ENCODE data around the gene STK11IP. TPM values are rescaled to one million over a fixed set of nuclear protein-coding genes. Genes with fewer than 3 reads are reported as not detected.

STK11IP gene
- total RNA-seq, 2 donors from 2014 or later: 25.4 to 42.7 TPM

GRCh38 chr2:219595256-219595655 is 2.4 kb upstream of the STK11IP start:
- H3K27ac ChIP-seq: no peak overlapping the region
- no peaks in the 10 kb centered on the region for H3K9me3 ChIP-seq
- no peaks in the 10 kb centered on the region for H3K27me3 ChIP-seq
- no peaks in the 10 kb centered on the region for H3K36me3 ChIP-seq
- intact Hi-C loops (cut with DNase I): no loop called here
- no peak overlapping the region for H3K9ac ChIP-seq (ENCODE audit: low read depth in 2 of 2, low read length in 2 of 2)
- no peak for DNase-seq
- no peak overlapping the region for H3K4me3 ChIP-seq
- no peak for TF ChIP-seq CTCF (IDR thresholded peaks at IDR 0.05)
- H3K4me1 ChIP-seq: peaks cover 2% of the 10 kb centered on the region

GRCh38 chr2:219596954-219597551 is 604 bp upstream of the STK11IP start:
- Histone ChIP-seq H3K36me3 (no peaks in the 10 kb centered on the region), H3K9me3 (no peaks in the 10 kb centered on the region), H3K4me1 (peaks cover 2% of the 10 kb centered on the region), H3K27ac (peak overlapping the region; percentile 87), H3K4me3 (peak overlapping the region; percentile 51), H3K9ac (ENCODE audit: low read depth in 2 of 2, low read length in 2 of 2) (peak overlapping the region; percentile 45 to 73), H3K27me3 (no peaks in the 10 kb centered on the region)
- intact Hi-C loops (cut with DNase I): no loop called here
- TF ChIP-seq CTCF (IDR thresholded peaks at IDR 0.05): no peak
- peak; percentile 21 for DNase-seq

- no peak for TF ChIP-seq CTCF (IDR thresholded peaks at IDR 0.05)
- no peaks in the 10 kb centered on the region for H3K36me3 ChIP-seq
- intact Hi-C loops (cut with DNase I): no loop called here
- H3K27ac ChIP-seq: peak overlapping the region; percentile 87
- H3K27me3 ChIP-seq: no peaks in the 10 kb centered on the region
- H3K9ac ChIP-seq (ENCODE audit: low read depth in 2 of 2, low read length in 2 of 2): peak overlapping the region in 1 of 2 donors; percentile 73
- H3K4me3 ChIP-seq: peak overlapping the region; percentile 51
- DNase-seq: no peak
- H3K9me3 ChIP-seq: no peaks in the 10 kb centered on the region
- H3K4me1 ChIP-seq: peaks cover 2% of the 10 kb centered on the region
Measured at GRCh38 chr2:219598308-219599078, 836 bp downstream of the STK11IP start.

- no peaks in the 10 kb centered on the region for H3K9me3 ChIP-seq
- TF ChIP-seq CTCF (IDR thresholded peaks at IDR 0.05): no peak
- intact Hi-C loops (cut with DNase I): no loop called here
- no peaks in the 10 kb centered on the region for H3K27me3 ChIP-seq
- peaks cover 6% of the 10 kb centered on the region for H3K36me3 ChIP-seq
- H3K9ac ChIP-seq (ENCODE audit: low read depth in 2 of 2, low read length in 2 of 2): no peak overlapping the region
- no peak overlapping the region for H3K4me3 ChIP-seq
- no peak overlapping the region for H3K27ac ChIP-seq
- no peak for DNase-seq
- no peaks in the 10 kb centered on the region for H3K4me1 ChIP-seq
Measured at GRCh38 chr2:219603771-219604170, 6.1 kb downstream of the STK11IP start.

- H3K9ac ChIP-seq (ENCODE audit: low read depth in 2 of 2, low read length in 2 of 2): no peak overlapping the region
- no peaks in the 10 kb centered on the region for H3K9me3 ChIP-seq
- H3K27me3 ChIP-seq: no peaks in the 10 kb centered on the region
- no peak for TF ChIP-seq CTCF (IDR thresholded peaks at IDR 0.05)
- no peak overlapping the region for H3K4me3 ChIP-seq
- intact Hi-C loops (cut with DNase I): no loop called here
- peaks cover 6% of the 10 kb centered on the region for H3K36me3 ChIP-seq
- H3K27ac ChIP-seq: no peak overlapping the region
- H3K4me1 ChIP-seq: no peaks in the 10 kb centered on the region
- no peak for DNase-seq
Measured at GRCh38 chr2:219605607-219605954, 7.9 kb downstream of the STK11IP start.

All from colonic mucosa (tissue), 4 donors.